GM12878 (cell line): ENCODE data around the gene BIVM. TPM values are rescaled to one million over a fixed set of nuclear protein-coding genes. Genes with fewer than 3 reads are reported as not detected.

Experiments used
- CEBPB ChIP-seq, 2 experiments: fragments of 150-350 bp in 1 of 2; IDR thresholded peaks; 2 replicates each; pipeline ENCODE4 v1.6.1; 2012 to 2014; ENCODE audit warnings: low read depth in 2 of 2, low read length in 2 of 2, borderline replicate concordance in 1 of 2, inconsistent platforms in 1 of 2
- EGR1 ChIP-seq, 2 experiments: IDR thresholded peaks; 1 replicate in 1 of 2; 2 replicates in 1 of 2; pipeline ENCODE4 v1.6.1; 2011 to 2012; ENCODE audit warnings: low read depth in 2 of 2, low read length in 2 of 2, borderline replicate concordance in 1 of 2, mild to moderate bottlenecking in 1 of 2, moderate library complexity in 1 of 2
- MEF2B ChIP-seq: fragments of 450-650 bp; IDR thresholded peaks from 2 replicates; pipeline ENCODE4 v1.6.1; 2018; ENCODE audit warnings: mild to moderate bottlenecking, moderate library complexity; ENCODE audit not compliant: partially characterized antibody, poor library complexity, severe bottlenecking
- NR2C2 ChIP-seq: IDR thresholded peaks from 2 replicates; pipeline ENCODE4 v1.6.1; 2011; ENCODE audit warnings: borderline replicate concordance, low read depth; ENCODE audit not compliant: control insufficient read depth, insufficient read length
- SIN3A ChIP-seq: IDR thresholded peaks from 2 replicates; pipeline ENCODE4 v1.6.1; 2012; ENCODE audit warnings: low read depth, low read length, improper control_type of control experiment
- SMAD5 ChIP-seq: IDR thresholded peaks from 2 replicates; pipeline ENCODE4 v1.6.1; 2016; ENCODE audit warnings: antibody characterized with exemption, low read depth
- polyA plus RNA-seq, 11 experiments: library from polyadenylated mRNA; depleted of rRNA in 4 of 11; unstranded in 6 of 11; stranded (reverse) in 5 of 11; fragments of >200 nt; fragmentation: Nextera tagmentation in 4 of 11; fragmentation: Illumina TruSeq in 1 of 11; extraction: Ambion mirVana in 4 of 11; extraction: Trizol in 1 of 11; gene quantifications; 1 replicate in 1 of 11; 2 replicates in 10 of 11; pipeline versions ENCODE4 v1.2.1 to v1.2.3, GENCODE V29; 2011 to 2016; ENCODE audit warnings: inconsistent platforms in 2 of 11, missing spikeins in 2 of 11, low read depth in 1 of 11
- total RNA-seq, 4 experiments: library from RNA; depleted of rRNA in 3 of 4; stranded (reverse); fragments of >200 nt in 3 of 4; fragmentation: Illumina TruSeq in 1 of 4; extraction: Trizol in 1 of 4; gene quantifications; 2 replicates each; pipeline versions ENCODE4 v1.2.1 to v1.2.3, GENCODE V29; 2013 to 2021
- TF ChIP-seq, protein P1 (sequence below): fragments of 450-650 bp; IDR thresholded peaks from 2 replicates; pipeline ENCODE4 v1.6.1; 2017; ENCODE audit warnings: low read depth, mild to moderate bottlenecking, moderate library complexity
- TF ChIP-seq, protein P2 (sequence below): IDR thresholded peaks from 2 replicates; pipeline ENCODE4 v1.6.1; 2012; ENCODE audit warnings: improper control_type of control experiment, low read depth, low read length; ENCODE audit not compliant: insufficient replicate concordance

BIVM gene
- total and polyA plus RNA-seq, 10 of the 15 experiments (the other 5 are each of a cell fraction or from before 2014, with no cell fraction given) = 3.4 to 20.1 (median 14.1) TPM

DNA sequence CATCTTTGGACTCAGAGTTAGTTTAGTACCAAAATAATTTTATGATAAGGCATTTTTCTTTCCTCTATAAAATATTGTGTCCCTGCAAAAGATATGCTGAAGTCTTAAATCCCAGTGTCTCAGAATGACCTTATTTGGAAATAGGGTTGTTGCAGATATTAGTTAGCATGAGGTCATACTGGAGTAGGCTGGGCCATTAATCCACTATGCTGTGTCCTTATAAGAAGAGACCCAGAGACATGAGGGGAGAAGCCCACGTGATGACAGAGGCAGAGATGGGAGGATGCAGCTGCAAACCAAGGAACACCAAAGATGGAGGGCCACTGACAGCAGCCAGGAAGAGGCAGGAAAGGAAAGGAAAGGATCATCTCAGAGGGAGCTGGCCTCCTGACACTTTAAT, 6.5 kb upstream of the BIVM start (continued):
- TF ChIP-seq, protein P1, sequence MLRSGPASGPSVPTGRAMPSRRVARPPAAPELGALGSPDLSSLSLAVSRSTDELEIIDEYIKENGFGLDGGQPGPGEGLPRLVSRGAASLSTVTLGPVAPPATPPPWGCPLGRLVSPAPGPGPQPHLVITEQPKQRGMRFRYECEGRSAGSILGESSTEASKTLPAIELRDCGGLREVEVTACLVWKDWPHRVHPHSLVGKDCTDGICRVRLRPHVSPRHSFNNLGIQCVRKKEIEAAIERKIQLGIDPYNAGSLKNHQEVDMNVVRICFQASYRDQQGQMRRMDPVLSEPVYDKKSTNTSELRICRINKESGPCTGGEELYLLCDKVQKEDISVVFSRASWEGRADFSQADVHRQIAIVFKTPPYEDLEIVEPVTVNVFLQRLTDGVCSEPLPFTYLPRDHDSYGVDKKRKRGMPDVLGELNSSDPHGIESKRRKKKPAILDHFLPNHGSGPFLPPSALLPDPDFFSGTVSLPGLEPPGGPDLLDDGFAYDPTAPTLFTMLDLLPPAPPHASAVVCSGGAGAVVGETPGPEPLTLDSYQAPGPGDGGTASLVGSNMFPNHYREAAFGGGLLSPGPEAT = no peak
- TF ChIP-seq EGR1 (IDR thresholded peaks at IDR 0.05; ENCODE audit: borderline replicate concordance in 1 of 2, low read depth in 2 of 2, low read length in 2 of 2) (no peak), SIN3A (no peak), CEBPB (IDR thresholded peaks at IDR 0.05; ENCODE audit: borderline replicate concordance in 1 of 2, low read depth in 2 of 2, low read length in 2 of 2) (no peak), NR2C2 (no peak), MEF2B (no peak), SMAD5 (no peak)
- TF ChIP-seq, protein P2, sequence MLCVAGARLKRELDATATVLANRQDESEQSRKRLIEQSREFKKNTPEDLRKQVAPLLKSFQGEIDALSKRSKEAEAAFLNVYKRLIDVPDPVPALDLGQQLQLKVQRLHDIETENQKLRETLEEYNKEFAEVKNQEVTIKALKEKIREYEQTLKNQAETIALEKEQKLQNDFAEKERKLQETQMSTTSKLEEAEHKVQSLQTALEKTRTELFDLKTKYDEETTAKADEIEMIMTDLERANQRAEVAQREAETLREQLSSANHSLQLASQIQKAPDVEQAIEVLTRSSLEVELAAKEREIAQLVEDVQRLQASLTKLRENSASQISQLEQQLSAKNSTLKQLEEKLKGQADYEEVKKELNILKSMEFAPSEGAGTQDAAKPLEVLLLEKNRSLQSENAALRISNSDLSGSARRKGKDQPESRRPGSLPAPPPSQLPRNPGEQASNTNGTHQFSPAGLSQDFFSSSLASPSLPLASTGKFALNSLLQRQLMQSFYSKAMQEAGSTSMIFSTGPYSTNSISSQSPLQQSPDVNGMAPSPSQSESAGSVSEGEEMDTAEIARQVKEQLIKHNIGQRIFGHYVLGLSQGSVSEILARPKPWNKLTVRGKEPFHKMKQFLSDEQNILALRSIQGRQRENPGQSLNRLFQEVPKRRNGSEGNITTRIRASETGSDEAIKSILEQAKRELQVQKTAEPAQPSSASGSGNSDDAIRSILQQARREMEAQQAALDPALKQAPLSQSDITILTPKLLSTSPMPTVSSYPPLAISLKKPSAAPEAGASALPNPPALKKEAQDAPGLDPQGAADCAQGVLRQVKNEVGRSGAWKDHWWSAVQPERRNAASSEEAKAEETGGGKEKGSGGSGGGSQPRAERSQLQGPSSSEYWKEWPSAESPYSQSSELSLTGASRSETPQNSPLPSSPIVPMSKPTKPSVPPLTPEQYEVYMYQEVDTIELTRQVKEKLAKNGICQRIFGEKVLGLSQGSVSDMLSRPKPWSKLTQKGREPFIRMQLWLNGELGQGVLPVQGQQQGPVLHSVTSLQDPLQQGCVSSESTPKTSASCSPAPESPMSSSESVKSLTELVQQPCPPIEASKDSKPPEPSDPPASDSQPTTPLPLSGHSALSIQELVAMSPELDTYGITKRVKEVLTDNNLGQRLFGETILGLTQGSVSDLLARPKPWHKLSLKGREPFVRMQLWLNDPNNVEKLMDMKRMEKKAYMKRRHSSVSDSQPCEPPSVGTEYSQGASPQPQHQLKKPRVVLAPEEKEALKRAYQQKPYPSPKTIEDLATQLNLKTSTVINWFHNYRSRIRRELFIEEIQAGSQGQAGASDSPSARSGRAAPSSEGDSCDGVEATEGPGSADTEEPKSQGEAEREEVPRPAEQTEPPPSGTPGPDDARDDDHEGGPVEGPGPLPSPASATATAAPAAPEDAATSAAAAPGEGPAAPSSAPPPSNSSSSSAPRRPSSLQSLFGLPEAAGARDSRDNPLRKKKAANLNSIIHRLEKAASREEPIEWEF = no peak
